CD4-positive, alpha-beta T cell (primary cell): Measurements from ENCODE around the gene ZNF423. TPM values are rescaled to one million over a fixed set of nuclear protein-coding genes. Genes with fewer than 3 reads are reported as not detected.

Experiments used
- ATAC-seq: fragments of 200-7000 bp; cut with Tn5 transposase; one replicate; pipeline ENCODE4 v1.10.0; 2022; ENCODE audit warnings: mild to moderate bottlenecking; ENCODE audit not compliant: poor library complexity
- CTCF ChIA-PET: fragments of 350-600 bp; sonication (Branson Sonifier 250); formaldehyde crosslinking; loops from one replicate; lab custom pipeline; 2021; ENCODE audit warnings: antibody characterized with exemption, inconsistent platforms; lab: Charles Lee
- POLR2A ChIA-PET: fragments of 350-600 bp; sonication (Branson Sonifier 250); formaldehyde crosslinking; loops from one replicate; lab custom pipeline; 2021; ENCODE audit warnings: antibody characterized with exemption, inconsistent platforms; lab: Charles Lee
- DNase-seq, 14 experiments: peaks; one replicate each; pipeline ENCODE4 v3.0.0-alpha.2; 2013 to 2020; ENCODE audit warnings: mixed read lengths in 2 of 14
- H3K27ac ChIP-seq, 2 donors: one replicate each; pipeline versions ENCODE4 v1.5.1 to v1.7.0; 2013; ENCODE audit warnings: low read length in 2 of 2, low read depth in 1 of 2, mild to moderate bottlenecking in 1 of 2
- H3K27me3 ChIP-seq, 2 experiments: 1 replicate in 1 of 2; 2 replicates in 1 of 2; pipeline versions ENCODE4 v1.6.1 to v1.7.0; 2013; ENCODE audit warnings: low read length in 2 of 2, control low read depth in 1 of 2, mild to moderate bottlenecking in 1 of 2, moderate library complexity in 1 of 2; ENCODE audit not compliant: insufficient read depth in 2 of 2, control insufficient read depth in 1 of 2
- H3K36me3 ChIP-seq: one replicate; pipeline ENCODE4 v1.6.1; 2013; ENCODE audit warnings: low read length, control low read depth; ENCODE audit not compliant: insufficient read depth
- H3K4me1 ChIP-seq: one replicate; pipeline ENCODE4 v1.6.1; 2013; ENCODE audit warnings: low read length, control low read depth; ENCODE audit not compliant: insufficient read depth
- H3K4me3 ChIP-seq: one replicate; pipeline ENCODE4 v1.5.1; 2013; ENCODE audit warnings: mild to moderate bottlenecking, low read length, moderate library complexity
- H3K9me3 ChIP-seq, 2 experiments: 1 replicate in 1 of 2; 2 replicates in 1 of 2; pipeline versions ENCODE4 v1.6.1 to v1.7.0; 2013; ENCODE audit warnings: low read length in 2 of 2, mild to moderate bottlenecking in 2 of 2, control low read depth in 1 of 2, moderate library complexity in 1 of 2; ENCODE audit not compliant: control insufficient read depth in 1 of 2, insufficient read depth in 1 of 2
- H3K27ac Mint-ChIP-seq: one replicate; pipeline ENCODE4 v1.8.0; 2020; ENCODE audit warnings: mixed read lengths
- H3K27me3 Mint-ChIP-seq: one replicate; pipeline ENCODE4 v1.8.0; 2021; ENCODE audit warnings: mixed read lengths
- H3K36me3 Mint-ChIP-seq: one replicate; pipeline ENCODE4 v1.8.0; 2021; ENCODE audit warnings: low read depth, mixed read lengths
- H3K4me1 Mint-ChIP-seq: one replicate; pipeline ENCODE4 v1.8.0; 2021; ENCODE audit warnings: low read depth, mixed read lengths
- H3K4me3 Mint-ChIP-seq: one replicate; pipeline ENCODE4 v1.8.0; 2020; ENCODE audit warnings: mild to moderate bottlenecking, mixed read lengths
- H3K9me3 Mint-ChIP-seq: one replicate; pipeline ENCODE4 v1.8.0; 2020; ENCODE audit warnings: mixed read lengths
- CTCF ChIP-seq: fragments of 200-600 bp; IDR thresholded peaks from one replicate; pipeline ENCODE4 v1.8.0; 2022; ENCODE audit warnings: antibody characterized with exemption, mild to moderate bottlenecking
- intact Hi-C, 2 experiments: fragments of 100-400 bp; cut with DNase I in 1 of 2; cut with micrococcal nuclease in 1 of 2; formaldehyde crosslinking; loops; one replicate each; pipeline versions ENCODE4 v1.15.1 to v1.9.0; 2023 to 2025; cut with DNase I, micrococcal nuclease
- total RNA-seq, 174 experiments: library from RNA in 2 of 174; stranded (reverse) in 2 of 174; gene quantifications; one replicate each; pipeline ENCODE4 v1.2.3 and lab custom pipeline; 2021 to 2026

Gene ZNF423
- total RNA-seq, 2 experiments from 2014 or later = not detected

- no peak overlapping the region for H3K4me3 ChIP-seq
- Mint-ChIP-seq H3K36me3 (no peaks in the 10 kb centered on the region), H3K4me1 (no peaks in the 10 kb centered on the region), H3K9me3 (no peaks in the 10 kb centered on the region), H3K4me3 (no peak overlapping the region), H3K27me3 (no peaks in the 10 kb centered on the region), H3K27ac (no peak overlapping the region)
- ATAC-seq (no peak), DNase-seq (no peak)
- peaks cover 0 to 26% of the 10 kb centered on the region in 2 experiments for H3K9me3 ChIP-seq
- intact Hi-C loops = no loop called here
- no peaks in the 10 kb centered on the region for H3K36me3 ChIP-seq
- no peaks in the 10 kb centered on the region for H3K4me1 ChIP-seq
- H3K27me3 ChIP-seq = no peaks in the 10 kb centered on the region
- no peak overlapping the region for H3K27ac ChIP-seq
- no peak for TF ChIP-seq CTCF
- ChIA-PET CTCF (no interaction called here), POLR2A (no interaction called here)
These were observed 215.3 kb downstream of the ZNF423 start for GRCh38 chr16:49640581-49640980.

- H3K4me3 Mint-ChIP-seq = no peak overlapping the region
- no peaks in the 10 kb centered on the region for H3K36me3 ChIP-seq
- H3K36me3 Mint-ChIP-seq = no peaks in the 10 kb centered on the region
- H3K9me3 ChIP-seq = peaks cover 0 to 25% of the 10 kb centered on the region in 2 experiments
- TF ChIP-seq CTCF = no peak
- no peak overlapping the region for H3K27ac Mint-ChIP-seq
- H3K4me1 Mint-ChIP-seq = no peaks in the 10 kb centered on the region
- H3K27me3 ChIP-seq = no peaks in the 10 kb centered on the region
- no peaks in the 10 kb centered on the region for H3K4me1 ChIP-seq
- no peak for ATAC-seq
- H3K4me3 ChIP-seq = no peak overlapping the region
- DNase-seq = no peak
- ChIA-PET CTCF (interaction anchor here (0.5 kb wide), 1 partner anchor 8 kb away, joined by 3 read pairs; no protein-coding TSS in a partner anchor), POLR2A (no interaction called here)
- H3K9me3 Mint-ChIP-seq = no peaks in the 10 kb centered on the region
- intact Hi-C loops = no loop called here
- H3K27ac ChIP-seq = no peak overlapping the region
- no peaks in the 10 kb centered on the region for H3K27me3 Mint-ChIP-seq
These were observed 216.0 kb downstream of the ZNF423 start for GRCh38 chr16:49639739-49640431.

GRCh38 chr16:49638673-49639610, 217.0 kb downstream of the ZNF423 start:
- no peaks in the 10 kb centered on the region for H3K36me3 Mint-ChIP-seq
- DNase-seq (no peak), ATAC-seq (no peak)
- H3K4me3 ChIP-seq = no peak overlapping the region
- no peak overlapping the region for H3K4me3 Mint-ChIP-seq
- ChIA-PET CTCF (no interaction called here), POLR2A (no interaction called here)
- H3K4me1 Mint-ChIP-seq = no peaks in the 10 kb centered on the region
- no peaks in the 10 kb centered on the region for H3K27me3 Mint-ChIP-seq
- H3K27ac ChIP-seq = no peak overlapping the region
- no peak overlapping the region for H3K27ac Mint-ChIP-seq
- intact Hi-C loops = no loop called here
- peaks cover 0 to 18% of the 10 kb centered on the region in 2 experiments for H3K9me3 ChIP-seq
- no peaks in the 10 kb centered on the region for H3K4me1 ChIP-seq
- H3K36me3 ChIP-seq = no peaks in the 10 kb centered on the region
- no peaks in the 10 kb centered on the region for H3K27me3 ChIP-seq
- no peak for TF ChIP-seq CTCF
- no peaks in the 10 kb centered on the region for H3K9me3 Mint-ChIP-seq
